ENCODE data around the gene ZNF618.

The ZNF618 gene

GRCh38 chr9:113998114-113998513 is 122.0 kb downstream of the ZNF618 start:
- H3K27ac ChIP-seq: no peak overlapping the region
- no peak for TF ChIP-seq CTCF (conservative IDR thresholded peaks at IDR 0.05)

GRCh38 chr9:113998525-113999255 is 122.6 kb downstream of the ZNF618 start:
- no peak overlapping the region; the same call in 1 of the 2 replicates for H3K27ac ChIP-seq
- peak; percentile 36 for TF ChIP-seq CTCF (conservative IDR thresholded peaks at IDR 0.05)

- no peak for TF ChIP-seq CTCF (conservative IDR thresholded peaks at IDR 0.05)
- peak overlapping the region; percentile 29; the same call in 1 of the 2 replicates for H3K27ac ChIP-seq
Measured at GRCh38 chr9:113999256-114000062, 123.3 kb downstream of the ZNF618 start.

GRCh38 chr9:114000063-114000454 is 124.0 kb downstream of the ZNF618 start:
- no peak for TF ChIP-seq CTCF (conservative IDR thresholded peaks at IDR 0.05)

GRCh38 chr9:114000671-114001409 is 124.7 kb downstream of the ZNF618 start:
- no peak overlapping the region for H3K27ac ChIP-seq
- TF ChIP-seq CTCF (conservative IDR thresholded peaks at IDR 0.05): no peak

More at GRCh38 chr9:114000063-114000454, 124.0 kb downstream of the ZNF618 start:
- H3K27ac ChIP-seq: peak overlapping the region; percentile 29; the same call in 1 of the 2 replicates

- no peak for TF ChIP-seq CTCF (conservative IDR thresholded peaks at IDR 0.05)
- H3K27ac ChIP-seq: no peak overlapping the region
Measured at GRCh38 chr9:114001410-114001685, 125.2 kb downstream of the ZNF618 start.

GRCh38 chr9:114001794-114002261 is 125.7 kb downstream of the ZNF618 start:
- no peak overlapping the region for H3K27ac ChIP-seq

More at GRCh38 chr9:114001794-114002261, 125.7 kb downstream of the ZNF618 start:
- TF ChIP-seq CTCF (conservative IDR thresholded peaks at IDR 0.05): no peak
